Measurements from ENCODE around the gene LRMDA. TPM values are rescaled to one million over a fixed set of nuclear protein-coding genes. Genes with fewer than 3 reads are reported as not detected.

Gene LRMDA
- total RNA-seq, 6 donors from 2014 or later: 12.8 to 185 (median 18.1) TPM

- Histone ChIP-seq H3K36me3 (no peaks in the 10 kb centered on the region), H3K9me3 (no peaks in the 10 kb centered on the region), H3K4me1 (no peaks in the 10 kb centered on the region), H3K27me3 (no peaks in the 10 kb centered on the region), H3K4me3 (no peak overlapping the region), H3K27ac (no peak overlapping the region)
- 62 to 79% methylated on average over 5 of the region's 5 CpGs for WGBS, 2 donors
- DNase-seq: no peak
- TF ChIP-seq POLR2AphosphoS5 (IDR thresholded peaks at IDR 0.05) (no peak), POLR2A (IDR thresholded peaks at IDR 0.05) (no peak), CTCF (IDR thresholded peaks at IDR 0.05) (no peak), EP300 (IDR thresholded peaks at IDR 0.05) (no peak)
- ATAC-seq (ENCODE audit: low FRiP score in 2 of 2): peak in 1 of 2 donors; percentile 79
Measured at GRCh38 chr10:76015245-76015644, 583.8 kb downstream of the LRMDA start.

DNA sequence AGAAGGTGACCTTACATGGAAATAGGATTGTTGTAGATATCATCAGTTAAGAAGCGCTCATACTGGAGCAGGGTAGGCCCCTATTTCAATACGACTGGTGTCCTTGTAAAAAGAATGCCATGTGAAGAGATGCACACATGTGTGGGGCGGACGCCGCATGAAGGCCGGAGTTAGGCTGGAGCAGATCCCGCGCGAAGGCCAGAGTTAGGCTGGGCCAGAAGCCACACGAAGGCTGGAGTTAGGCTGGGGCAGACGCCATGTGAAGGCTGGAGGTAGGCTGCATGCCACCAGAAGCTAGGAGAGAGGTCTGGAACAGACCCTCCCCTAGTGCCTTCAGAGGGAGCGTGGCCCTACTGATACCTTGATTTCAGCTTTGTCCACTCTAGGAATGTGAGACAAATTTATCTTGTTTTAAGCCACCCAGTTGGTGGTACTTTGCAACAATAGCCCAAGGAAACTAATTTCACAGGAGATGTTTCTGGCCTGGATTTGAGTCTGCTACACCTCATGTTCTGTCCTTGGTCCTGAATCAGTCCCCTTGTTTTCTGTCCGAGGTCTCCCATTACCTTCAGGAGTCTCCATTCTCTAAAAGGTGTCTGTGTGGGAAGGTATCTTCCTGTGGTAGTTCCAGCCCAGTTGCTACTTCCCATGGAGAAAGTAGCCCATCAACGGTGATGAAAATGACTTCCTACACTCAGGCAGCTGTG is 585.8 kb downstream of the LRMDA start:
- Histone ChIP-seq H3K27me3 (no peaks in the 10 kb centered on the region), H3K36me3 (no peaks in the 10 kb centered on the region), H3K4me1 (no peaks in the 10 kb centered on the region), H3K27ac (no peak overlapping the region), H3K4me3 (no peak overlapping the region), H3K9me3 (no peaks in the 10 kb centered on the region)
- DNase-seq: no peak
- 89 to 94% methylated on average over 14 of the region's 14 CpGs for WGBS, 2 donors
- TF ChIP-seq EP300 (IDR thresholded peaks at IDR 0.05): no peak
- TF ChIP-seq CTCF (IDR thresholded peaks at IDR 0.05): no peak
- TF ChIP-seq POLR2A (IDR thresholded peaks at IDR 0.05): no peak
- TF ChIP-seq POLR2AphosphoS5 (IDR thresholded peaks at IDR 0.05): no peak
- no peak for ATAC-seq (ENCODE audit: low FRiP score in 2 of 2)

GRCh38 chr10:76017733-76018433 is 586.5 kb downstream of the LRMDA start:
- TF ChIP-seq POLR2AphosphoS5 (IDR thresholded peaks at IDR 0.05) (no peak), POLR2A (IDR thresholded peaks at IDR 0.05) (no peak), EP300 (IDR thresholded peaks at IDR 0.05) (no peak), CTCF (IDR thresholded peaks at IDR 0.05) (no peak)
- WGBS, 2 donors: 68 to 73% methylated on average over 4 to 6 of the region's 6 CpGs
- Histone ChIP-seq H3K27me3 (no peaks in the 10 kb centered on the region), H3K4me3 (no peak overlapping the region), H3K36me3 (no peaks in the 10 kb centered on the region), H3K9me3 (no peaks in the 10 kb centered on the region), H3K27ac (no peak overlapping the region), H3K4me1 (no peaks in the 10 kb centered on the region)
- DNase-seq (no peak), ATAC-seq (ENCODE audit: low FRiP score in 2 of 2) (no peak)

- H3K4me3 ChIP-seq: no peak overlapping the region
- no peak for ATAC-seq (ENCODE audit: low FRiP score in 2 of 2)
- TF ChIP-seq CTCF (IDR thresholded peaks at IDR 0.05): no peak
- no peak for TF ChIP-seq POLR2AphosphoS5 (IDR thresholded peaks at IDR 0.05)
- TF ChIP-seq POLR2A (IDR thresholded peaks at IDR 0.05): no peak
- no peak for TF ChIP-seq EP300 (IDR thresholded peaks at IDR 0.05)
- H3K27ac ChIP-seq: no peak overlapping the region
- H3K27me3 ChIP-seq: no peaks in the 10 kb centered on the region
- H3K9me3 ChIP-seq: no peaks in the 10 kb centered on the region
- H3K36me3 ChIP-seq: no peaks in the 10 kb centered on the region
- no peak for DNase-seq
- no peaks in the 10 kb centered on the region for H3K4me1 ChIP-seq
- 87 to 95% methylated on average over 2 of the region's 2 CpGs for WGBS, 2 donors
Measured at GRCh38 chr10:76020630-76021029, 589.2 kb downstream of the LRMDA start.
